Activated CD4-positive, CD25-positive, alpha-beta regulatory T cell treated with anti-CD3 and anti-CD28 coated beads, Interleukin-2, amount 50 U/mL, for 16 hours (primary cell): ENCODE results near the gene GEMIN5.

Source experiments
- DNase-seq: peaks from one replicate; pipeline ENCODE4 v3.0.0-alpha.2; 2020; ENCODE audit warnings: low read depth, low spot score

Gene GEMIN5

DNA sequence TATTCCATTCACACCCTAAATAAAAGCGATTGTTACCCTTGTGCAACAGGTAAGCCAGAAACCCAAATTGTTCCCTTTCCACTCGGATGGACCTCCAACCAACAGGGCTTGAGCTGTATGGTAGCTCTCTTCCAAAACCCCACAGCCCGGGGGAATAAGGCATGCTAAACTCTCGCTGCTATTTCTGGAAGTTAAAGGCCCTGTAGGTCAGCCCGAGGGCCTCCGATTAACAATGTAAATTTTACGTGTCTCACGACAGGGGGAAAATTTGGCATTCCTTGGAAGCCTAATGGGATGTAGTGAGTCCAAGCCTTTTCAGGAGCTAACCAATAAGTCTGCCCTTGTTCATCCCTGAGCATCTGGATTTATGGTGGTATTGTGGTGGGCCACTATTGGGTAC, 53.6 kb downstream of the GEMIN5 start:
- DNase-seq, result no peak

DNA sequence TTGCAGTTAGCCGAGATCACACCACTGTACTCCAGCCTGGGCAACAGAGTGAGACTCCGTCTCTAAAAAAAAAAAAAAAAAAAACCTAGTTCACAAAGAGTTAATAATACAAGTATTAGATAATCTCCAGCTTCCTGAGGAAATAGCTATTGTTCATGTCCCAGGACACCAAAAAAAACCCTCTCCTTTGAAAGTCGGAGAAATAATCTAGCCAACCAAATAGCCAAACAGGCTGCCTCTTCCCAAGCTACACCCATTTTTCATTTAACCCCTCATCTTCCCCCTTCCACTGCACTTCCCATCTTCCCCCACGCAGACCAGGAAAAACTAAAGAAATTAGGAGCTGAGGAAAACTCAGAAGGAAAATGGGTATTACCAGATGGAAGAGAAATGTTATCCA, 56.0 kb downstream of the GEMIN5 start:
- DNase-seq, result no peak

DNA sequence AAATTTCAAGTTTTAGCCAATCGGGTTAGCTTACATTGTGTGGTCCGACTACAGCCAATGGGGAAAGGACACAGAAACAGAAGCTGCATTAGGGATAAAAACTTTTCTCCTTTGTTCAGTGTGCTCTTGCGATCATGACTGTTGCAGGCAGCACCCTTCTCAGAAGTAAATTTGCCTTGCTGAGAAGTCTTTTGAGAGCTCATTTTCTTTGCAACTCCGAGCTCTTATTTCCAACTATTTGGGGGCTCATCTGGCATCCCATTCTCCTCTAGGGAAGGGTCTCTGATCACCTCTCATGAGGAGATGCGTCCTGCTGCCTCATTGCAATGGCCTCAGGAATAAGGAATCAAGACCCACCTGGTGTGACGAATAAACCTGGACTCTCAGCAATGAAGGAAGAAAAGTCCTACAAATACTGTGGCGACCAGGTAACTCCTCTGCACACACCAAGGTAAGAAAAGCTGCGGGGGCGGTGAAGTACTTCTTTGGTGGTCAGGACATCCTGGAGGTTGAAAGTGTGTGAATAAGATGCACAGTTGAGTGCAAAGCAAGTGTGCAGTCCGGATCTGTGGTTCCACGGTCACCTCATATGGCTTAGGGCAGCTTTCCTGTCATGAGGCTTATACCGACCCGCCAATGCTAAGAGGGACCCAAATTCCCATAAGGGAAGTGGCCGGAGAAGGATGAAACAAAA, 59.2 kb downstream of the GEMIN5 start:
- DNase-seq, result no peak

- DNase-seq, result no peak
Observed at GRCh38 chr5:154873791-154874331, 64.2 kb downstream of the GEMIN5 start.

- DNase-seq, result no peak
Observed at GRCh38 chr5:154871734-154872133, 66.3 kb downstream of the GEMIN5 start.

DNA sequence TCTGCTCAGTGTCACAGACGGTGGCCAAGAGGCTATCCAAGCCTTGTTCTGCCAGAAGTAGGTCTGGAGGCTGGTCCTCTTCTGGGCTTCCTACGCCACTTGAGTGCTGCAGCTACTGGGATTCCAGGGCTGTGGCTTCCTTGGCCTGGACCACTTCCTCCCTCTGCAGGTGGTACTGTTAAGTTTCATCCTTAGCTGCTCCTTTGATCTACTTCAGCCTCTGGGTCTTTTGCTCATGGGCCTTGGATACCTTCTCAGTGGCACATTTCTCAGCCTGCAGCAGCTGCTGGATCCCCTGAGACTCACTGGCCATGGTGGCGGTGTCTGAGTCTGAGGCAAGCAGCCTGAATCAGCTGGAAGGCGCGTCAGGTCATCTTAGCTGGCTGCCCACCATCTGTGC, 69.3 kb downstream of the GEMIN5 start:
- DNase-seq, result no peak

DNA sequence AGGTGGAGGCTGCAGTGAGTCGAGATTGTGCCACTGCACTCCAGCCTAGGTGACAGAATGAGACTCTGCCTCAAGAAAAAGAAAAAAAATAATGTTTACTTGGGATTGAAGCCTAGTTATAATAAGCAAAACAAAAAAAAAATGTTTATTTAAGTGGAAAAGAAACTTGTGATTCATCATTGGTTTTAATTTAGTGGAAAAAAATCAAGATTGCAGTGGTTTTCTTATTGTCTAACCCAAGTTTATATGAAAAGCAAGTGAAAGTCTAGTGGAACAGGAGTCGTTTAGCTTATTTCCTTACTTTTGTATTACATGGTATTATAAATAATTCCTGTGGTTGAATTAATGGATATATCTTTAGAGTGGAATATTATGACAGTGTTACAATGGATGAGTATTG, 71.2 kb downstream of the GEMIN5 start:
- no peak for DNase-seq

DNA sequence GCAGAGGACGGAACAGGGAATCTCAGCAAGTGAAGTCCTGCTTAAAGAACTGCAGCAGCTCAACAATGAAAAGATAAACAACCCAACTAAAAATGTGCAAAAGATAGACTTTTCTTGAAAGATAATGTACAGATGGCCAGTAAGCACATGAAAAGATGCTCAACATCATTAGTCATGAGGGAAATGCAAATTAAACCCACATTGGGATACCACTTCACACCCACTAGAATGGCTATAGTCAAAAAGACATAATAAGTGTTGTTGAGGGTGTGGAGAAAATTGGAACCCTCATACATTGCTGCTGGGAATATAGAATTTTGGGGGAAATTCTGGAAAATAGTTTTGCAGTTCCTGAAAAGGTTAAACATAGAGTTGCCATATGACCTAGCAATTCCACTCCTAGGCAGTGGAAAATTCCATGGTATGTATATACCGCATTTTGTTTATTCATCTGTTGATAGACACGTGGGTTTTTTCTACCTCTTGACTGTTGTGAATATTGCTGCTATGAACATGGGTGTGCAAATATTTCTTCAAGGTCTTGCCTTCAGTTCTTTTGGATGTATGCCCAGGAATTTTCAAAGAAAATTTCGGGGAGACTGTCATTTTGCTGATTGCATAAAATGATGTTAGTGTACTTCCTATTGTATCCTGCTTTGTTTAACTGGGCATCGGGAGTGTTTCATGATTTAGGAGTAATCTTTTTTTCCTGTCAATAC, 72.4 kb downstream of the GEMIN5 start:
- DNase-seq, result no peak

DNA sequence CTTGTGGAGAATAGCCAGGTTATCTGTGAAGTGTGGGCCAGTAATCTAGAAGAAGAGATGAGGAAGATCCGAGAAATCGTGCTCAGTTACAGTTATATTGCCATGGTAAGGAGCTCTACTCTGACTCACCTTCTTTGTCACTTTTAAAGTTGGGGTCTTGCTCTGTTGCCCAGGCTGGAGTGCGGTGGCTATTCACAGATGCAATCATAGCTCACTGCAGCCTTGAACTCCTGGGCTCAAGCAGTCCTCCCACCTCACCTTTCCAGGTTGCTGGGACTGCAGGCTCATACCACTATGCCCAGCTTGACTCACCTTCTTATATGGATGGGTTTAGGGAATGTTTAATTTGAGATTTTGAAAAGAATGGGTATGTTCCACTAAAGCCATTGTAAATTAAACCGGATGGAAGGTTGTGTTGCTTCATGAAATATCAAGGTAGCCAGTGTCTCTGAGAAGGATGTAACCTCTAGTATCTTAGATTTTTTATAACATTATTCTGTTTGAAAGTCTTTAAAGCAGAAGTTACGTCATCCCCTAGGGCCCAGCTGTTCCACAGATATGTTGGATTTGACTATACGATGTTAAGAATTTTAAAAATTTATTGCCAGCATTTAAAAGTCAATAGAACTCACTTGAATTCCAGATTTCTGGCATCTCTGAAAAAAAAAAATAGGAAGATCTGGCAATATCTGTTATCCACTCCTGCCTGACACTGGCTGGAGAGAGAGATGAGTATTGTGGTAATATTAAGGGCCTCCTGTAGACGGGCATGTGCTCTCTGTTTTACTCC, 74.5 kb downstream of the GEMIN5 start:
- no peak for DNase-seq

DNA sequence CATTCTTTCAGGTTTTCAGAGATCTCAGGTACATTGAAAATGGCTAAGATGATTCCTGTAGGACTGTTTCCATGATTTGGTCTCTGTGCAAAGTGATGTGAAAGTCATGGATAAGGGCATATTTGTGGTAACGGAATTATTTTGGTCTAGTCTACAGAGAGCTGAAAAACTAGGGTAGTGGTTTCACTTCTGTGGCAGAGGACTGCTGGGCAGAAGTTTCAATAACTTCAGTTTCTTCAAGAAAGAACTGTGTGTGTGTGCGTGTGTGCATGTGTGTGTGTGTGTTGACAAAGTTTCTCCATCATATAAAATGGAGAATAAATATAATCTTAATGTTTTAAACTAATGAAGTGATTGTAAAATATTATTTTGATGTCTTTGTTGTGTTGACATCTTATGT, 75.2 kb downstream of the GEMIN5 start:
- DNase-seq, result no peak

GRCh38 chr5:154861946-154862345, 76.1 kb downstream of the GEMIN5 start:
- DNase-seq, result no peak

- DNase-seq, result no peak
Observed at GRCh38 chr5:154860765-154861164, 77.2 kb downstream of the GEMIN5 start.

GRCh38 chr5:154860123-154860522, 77.9 kb downstream of the GEMIN5 start:
- no peak for DNase-seq

GRCh38 chr5:154858972-154859871, 78.8 kb downstream of the GEMIN5 start:
- no peak for DNase-seq

GRCh38 chr5:154858297-154858971, 79.6 kb downstream of the GEMIN5 start, which contains the start of gene CNOT8:
Gene CNOT8, plus strand, starts transcription at chr5:154858627. Its CDS starts 4,652 bp downstream, at chr5:154863279.
- DNase-seq, result peak; percentile 96

DNA sequence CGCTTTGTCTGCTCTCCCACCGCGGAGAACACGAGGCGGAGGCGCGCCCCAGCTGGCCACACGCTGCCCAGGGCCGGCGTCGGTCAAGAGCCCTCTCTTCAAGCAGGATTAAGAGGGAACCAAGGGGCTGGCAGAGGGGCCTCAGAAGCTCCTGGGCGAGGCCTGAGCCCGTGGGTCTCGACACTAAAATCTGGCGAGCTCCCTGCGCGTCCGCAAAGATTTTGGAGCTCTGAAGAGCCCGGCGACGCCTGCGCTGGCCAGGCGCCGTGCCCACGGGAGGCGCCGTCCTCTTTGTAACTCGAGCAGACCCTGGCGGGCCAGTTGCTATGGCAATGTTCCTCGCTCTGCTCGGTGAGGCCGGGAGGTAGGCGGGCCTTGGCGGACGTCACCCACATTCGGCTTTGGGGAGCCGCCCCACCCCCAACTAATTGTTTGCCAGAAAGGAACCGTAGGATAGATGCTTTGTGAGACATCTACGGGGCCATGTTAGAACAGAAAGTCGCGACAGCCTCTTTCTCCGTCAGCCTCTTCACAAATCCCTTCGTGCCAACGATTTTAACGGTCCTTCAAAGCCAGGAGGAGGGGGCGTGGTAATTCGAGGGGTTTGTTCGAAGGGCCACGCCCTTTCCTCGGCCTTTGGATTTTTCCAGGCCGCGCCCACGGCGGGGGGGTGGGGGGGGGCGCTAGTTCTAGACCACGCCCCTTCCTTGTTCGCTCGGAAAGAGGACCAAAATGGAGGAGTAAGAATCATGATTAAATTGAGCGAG, 80.3 kb downstream of the GEMIN5 start:
- DNase-seq, result peak; percentile 76

DNA sequence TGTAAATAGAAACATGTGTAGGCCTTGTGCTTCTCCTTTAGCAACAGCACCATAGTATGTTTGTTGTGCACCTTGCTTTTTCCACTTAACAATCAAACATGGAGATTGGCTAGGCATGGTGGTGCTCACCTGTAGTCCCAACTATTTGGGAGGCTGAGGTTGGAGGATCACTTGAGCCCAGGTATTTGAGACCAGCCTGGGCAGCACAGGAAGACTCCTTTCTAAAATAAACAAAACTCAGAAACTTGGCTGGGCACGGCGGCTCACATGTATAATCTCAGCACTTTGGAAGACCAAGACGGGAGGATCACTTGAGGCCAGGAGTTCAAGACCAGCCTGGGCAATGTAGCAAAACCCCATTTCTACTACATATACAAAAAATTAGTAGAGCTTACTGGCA, 86.7 kb downstream of the GEMIN5 start:
- DNase-seq, result no peak

DNA sequence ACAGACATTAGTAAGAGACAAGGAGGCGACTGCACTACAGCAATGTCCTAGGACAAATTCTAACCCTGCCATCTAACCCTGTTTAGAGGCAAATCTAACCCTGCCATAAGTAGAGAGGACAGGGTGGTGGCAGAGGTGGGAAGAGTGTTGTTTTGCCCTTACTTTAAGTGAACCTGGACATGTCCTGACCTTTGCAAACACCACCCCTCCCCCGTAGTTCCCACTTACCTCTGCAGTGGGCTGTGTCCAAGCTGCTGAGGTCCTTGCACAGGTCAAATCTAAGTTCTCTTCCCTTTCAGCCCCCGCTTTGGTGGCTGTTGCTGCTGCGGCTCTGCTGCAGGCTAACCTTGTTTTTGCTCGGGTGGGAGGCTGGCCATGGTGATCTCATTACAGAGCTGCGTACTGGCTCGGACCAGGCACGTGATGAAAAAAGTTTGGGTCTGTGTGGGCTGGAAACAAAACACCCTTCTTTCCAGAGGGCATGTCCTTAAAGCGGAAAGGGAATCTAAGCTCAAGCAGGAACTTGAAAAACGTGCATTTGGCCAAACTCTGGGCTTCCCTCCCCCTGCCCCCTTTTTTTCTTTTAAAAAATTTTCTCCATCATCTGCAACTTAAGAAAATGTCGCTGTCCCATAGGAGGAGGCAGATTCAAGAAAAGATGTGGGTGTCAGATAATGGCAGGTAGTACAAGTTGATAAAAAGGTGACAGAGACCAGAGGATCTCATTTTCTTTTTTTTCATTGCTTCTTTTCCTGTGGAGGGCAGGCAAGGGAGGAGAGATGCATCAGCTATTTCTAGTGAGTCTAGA, 87.6 kb downstream of the GEMIN5 start, which contains the start of gene FAXDC2:
Gene FAXDC2, minus strand, starts transcription at position 349 of the 808 bp plus-strand sequence. CDS start 12,425 bp downstream, outside the sequence.
- no peak for DNase-seq

GRCh38 chr5:154849791-154850201, 88.2 kb downstream of the GEMIN5 start:
- no peak for DNase-seq
